GM18909 (cell line): Measurements from ENCODE around the gene NPFF.

ENCODE experiments used
- ATAC-seq: cut with Tn5 transposase; IDR thresholded peaks from one replicate; pipeline ENCODE4 v1.9.1; 2021; ENCODE audit warnings: mild to moderate bottlenecking; ENCODE audit not compliant: unreplicated experiment, poor library complexity

Gene NPFF

GRCh38 chr12:53479331-53479730, 28.0 kb downstream of the NPFF start:
- ATAC-seq, result no peak

DNA sequence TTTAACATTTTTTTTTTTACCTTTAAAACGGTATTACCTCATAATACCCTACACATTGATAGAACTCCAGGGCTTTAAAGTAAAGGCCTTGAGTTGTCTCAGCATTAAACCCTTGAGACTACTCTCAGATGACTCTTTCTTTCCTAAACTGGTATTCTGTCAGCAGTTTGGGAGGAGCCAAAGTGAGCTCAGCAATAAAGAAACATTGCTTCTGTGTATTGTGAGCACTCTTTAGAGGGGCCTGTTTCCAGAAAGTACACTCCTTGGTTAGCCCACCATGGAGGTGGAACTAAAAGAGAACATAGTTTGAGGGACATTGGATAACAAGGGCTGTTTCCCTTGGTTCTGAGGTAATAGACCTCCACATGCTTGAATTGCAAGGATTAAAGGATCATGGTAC, 28.4 kb downstream of the NPFF start:
- ATAC-seq, result no peak

- ATAC-seq, result no peak
These were observed 30.5 kb downstream of the NPFF start for GRCh38 chr12:53476769-53477209.

DNA sequence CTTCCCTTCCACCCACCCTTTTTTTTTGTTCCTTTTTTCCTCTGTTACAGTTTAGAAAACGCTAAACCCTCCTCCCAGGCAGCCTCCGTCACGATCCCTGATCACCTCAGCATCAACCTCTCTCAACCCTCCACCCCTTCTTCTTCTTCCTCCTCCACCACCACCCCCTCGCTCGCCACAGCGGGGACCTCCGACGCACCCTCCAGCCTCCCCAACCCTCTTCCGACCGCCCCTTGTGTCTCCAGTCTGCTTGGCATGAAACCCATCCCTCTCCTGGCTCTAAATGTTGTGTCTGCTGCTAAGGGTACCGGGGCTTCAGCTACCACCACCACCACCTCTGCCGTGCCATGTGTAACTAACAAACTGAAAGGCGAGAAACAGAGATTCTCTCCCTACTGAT, 32.5 kb downstream of the NPFF start:
- ATAC-seq, result no peak

GRCh38 chr12:53474077-53474476, 33.2 kb downstream of the NPFF start:
- no peak for ATAC-seq

DNA sequence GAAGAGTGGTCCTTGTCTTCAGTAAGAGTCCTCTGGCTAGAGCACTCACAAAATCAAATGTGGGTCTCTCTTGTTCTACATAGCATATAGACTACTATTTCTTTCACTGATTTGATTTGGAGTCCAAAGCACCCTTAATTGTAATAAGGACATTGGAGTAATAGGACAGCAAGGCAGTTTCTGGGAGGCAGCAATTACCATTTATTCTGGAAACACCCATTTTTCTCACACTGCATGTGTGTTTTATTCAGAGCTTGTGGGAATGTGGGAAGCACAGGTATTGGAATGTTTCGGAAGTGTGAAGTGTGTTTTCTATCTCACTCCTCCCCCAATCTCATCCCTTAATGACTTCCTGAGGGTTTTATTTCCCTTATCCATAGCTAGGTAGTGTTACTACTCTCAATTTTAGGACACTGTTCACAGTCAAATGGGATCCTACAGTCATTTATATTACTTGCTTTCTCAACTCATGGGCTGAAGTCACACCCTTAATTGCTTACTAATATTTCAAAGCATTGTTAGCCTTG, 35.2 kb downstream of the NPFF start:
- ATAC-seq, result no peak

DNA sequence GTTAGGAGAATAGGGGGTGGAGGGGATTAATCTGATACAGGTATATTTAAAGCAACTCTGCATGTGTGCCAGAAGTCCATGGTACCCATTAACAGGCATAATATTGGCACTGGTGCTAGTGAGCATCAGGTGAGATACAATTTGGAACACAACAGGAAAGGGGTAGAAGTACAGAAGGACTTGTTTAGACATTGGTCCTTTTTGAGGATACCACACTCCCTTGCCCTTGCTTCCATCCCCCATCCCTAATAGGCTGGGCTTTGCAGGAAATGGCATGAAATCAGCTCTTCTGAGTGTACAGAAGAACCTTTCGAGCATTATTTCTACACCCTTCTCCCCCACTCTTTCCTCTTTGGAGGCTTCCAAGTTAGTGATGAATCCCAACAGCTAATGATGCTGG, 39.0 kb downstream of the NPFF start:
- ATAC-seq, result no peak

DNA sequence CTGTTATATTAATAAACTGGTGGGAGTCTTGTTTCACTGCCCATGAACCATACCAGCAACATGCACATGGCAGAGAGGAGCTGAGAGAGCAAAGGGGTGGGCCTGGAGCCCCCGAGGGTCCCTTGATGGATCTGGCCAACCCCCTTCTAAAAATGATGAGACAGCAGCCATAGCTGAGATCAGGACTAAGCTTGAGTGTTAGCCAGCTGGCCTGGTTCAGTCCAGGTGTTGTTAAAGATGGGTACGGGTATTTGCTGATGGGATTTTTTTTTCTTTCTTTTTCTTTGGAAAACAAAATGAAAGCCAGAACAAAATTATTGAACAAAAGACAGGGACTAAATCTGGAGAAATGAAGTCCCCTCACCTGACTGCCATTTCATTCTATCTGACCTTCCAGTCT, 39.4 kb downstream of the NPFF start:
- ATAC-seq, result no peak

- no peak for ATAC-seq
These were observed 40.2 kb downstream of the NPFF start for GRCh38 chr12:53467082-53467481.

DNA sequence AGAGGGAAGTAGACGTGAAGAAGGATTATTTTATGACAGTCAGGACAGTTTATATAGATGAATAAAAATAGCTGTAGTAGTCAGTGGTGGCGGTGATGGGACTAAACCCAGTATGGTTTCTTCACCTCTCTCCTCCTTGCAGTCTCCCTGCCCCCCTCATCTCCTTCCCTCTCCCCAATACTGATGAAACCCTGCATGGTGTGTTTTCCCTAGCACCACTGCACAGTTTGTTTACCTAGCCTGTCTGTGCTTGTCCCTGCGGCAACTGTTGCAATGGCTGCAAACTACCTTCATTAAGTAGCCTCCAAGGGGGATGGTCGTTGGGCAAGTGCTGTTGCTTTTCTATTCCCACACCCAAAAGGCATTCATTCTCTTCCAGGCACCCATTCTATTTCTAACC, 40.6 kb downstream of the NPFF start:
- ATAC-seq, result no peak

- ATAC-seq, result no peak
These were observed 41.6 kb downstream of the NPFF start for GRCh38 chr12:53465679-53466078.

DNA sequence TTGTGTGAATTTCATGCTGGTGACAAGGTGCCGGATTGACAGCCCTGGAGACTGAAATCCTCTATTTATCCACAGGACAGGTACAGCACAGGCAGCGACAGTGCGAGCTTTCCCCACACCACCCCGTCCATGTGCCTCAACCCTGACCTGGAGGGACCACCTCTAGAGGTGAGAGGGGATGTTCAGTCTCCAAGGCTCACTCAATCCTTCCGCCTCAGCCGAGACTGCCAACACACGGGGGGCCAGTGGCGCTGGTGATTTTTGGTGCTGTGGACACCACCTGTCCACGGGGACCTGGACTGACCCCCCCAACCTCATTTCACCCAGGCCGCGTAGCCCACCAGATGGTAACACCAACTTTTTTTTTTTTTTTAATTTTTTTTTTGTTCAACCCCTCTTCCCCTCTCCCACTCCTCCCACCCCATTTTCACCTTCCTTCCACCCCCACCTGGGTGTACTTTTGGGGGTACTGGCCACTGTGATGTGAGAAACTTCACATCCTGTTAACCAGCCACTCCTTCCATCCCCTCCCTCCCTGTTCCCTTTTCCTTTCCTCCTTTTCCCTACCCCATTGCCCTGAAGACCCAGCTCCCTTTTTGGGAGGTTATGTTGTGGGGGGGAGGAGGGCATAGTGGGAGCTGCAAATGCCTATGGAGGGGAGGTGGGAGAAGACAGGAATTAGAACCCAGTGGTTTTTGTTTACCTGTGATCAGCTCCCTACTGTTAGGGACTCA, 42.4 kb downstream of the NPFF start:
- no peak for ATAC-seq

- ATAC-seq, result no peak
These were observed 43.3 kb downstream of the NPFF start for GRCh38 chr12:53463802-53464560.

DNA sequence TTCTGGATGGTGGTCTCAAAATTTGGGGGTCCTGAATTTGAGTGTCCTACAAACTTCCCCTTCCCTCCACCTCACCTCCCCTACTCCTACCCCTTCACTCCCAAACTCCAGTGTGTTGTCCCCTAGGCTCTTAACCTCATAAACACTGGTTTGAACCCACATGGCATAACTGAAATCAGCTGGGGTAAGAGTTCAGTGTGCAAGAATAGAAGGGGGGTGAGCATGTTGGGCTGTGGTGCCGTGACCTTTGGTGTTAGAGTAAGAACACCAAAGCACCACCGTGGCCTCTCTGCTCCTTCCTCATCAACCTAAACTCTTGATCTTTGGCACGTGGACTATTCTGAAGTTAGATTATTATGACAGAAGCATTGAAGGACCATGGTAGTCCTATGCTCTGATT, 44.3 kb downstream of the NPFF start:
- no peak for ATAC-seq

GRCh38 chr12:53461591-53461990, 45.7 kb downstream of the NPFF start:
- no peak for ATAC-seq

GRCh38 chr12:53461059-53461458, 46.2 kb downstream of the NPFF start:
- no peak for ATAC-seq

- ATAC-seq, result no peak
These were observed 48.2 kb downstream of the NPFF start for GRCh38 chr12:53459097-53459496.
